22Rv1 (cell line): ENCODE measurements around the gene FOXP4.

Experiments
- H3K27ac ChIP-seq: fragments of 450-650 bp; 2 replicates; pipeline ENCODE4 v1.5.1; 2017
- ZFX ChIP-seq: fragments of 450-650 bp; IDR thresholded peaks from 2 replicates; pipeline ENCODE4 v1.6.1; 2017; ENCODE audit warnings: antibody characterized with exemption, borderline replicate concordance
- TF ChIP-seq, protein P1 (sequence below): fragments of 450-650 bp; IDR thresholded peaks from 2 replicates; pipeline ENCODE4 v1.5.1; 2017; ENCODE audit warnings: mild to moderate bottlenecking

FOXP4 gene

DNA sequence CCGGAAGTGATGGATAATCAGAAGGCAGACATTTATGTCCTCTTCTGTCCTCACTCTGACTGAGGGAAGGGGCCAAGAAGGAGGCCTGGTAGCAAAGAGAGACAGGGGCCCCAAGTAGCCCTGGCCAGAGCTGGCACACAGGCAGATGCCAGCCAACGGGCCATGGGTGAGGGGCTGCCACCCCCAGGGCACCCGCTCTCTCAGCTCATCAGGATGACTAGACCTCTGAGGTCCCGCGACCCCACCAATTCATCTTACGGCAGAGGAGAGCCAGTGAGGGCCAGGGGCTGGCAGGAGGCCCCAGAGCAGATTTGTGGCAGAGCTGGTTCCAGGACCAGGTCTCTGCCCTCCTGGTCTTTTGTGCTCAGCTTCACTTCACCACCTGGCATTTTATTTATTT lies 49.0 kb downstream of the FOXP4 start:
- TF ChIP-seq, protein P1, sequence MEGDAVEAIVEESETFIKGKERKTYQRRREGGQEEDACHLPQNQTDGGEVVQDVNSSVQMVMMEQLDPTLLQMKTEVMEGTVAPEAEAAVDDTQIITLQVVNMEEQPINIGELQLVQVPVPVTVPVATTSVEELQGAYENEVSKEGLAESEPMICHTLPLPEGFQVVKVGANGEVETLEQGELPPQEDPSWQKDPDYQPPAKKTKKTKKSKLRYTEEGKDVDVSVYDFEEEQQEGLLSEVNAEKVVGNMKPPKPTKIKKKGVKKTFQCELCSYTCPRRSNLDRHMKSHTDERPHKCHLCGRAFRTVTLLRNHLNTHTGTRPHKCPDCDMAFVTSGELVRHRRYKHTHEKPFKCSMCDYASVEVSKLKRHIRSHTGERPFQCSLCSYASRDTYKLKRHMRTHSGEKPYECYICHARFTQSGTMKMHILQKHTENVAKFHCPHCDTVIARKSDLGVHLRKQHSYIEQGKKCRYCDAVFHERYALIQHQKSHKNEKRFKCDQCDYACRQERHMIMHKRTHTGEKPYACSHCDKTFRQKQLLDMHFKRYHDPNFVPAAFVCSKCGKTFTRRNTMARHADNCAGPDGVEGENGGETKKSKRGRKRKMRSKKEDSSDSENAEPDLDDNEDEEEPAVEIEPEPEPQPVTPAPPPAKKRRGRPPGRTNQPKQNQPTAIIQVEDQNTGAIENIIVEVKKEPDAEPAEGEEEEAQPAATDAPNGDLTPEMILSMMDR = no peak
- TF ChIP-seq ZFX = no peak
- no peak overlapping the region for H3K27ac ChIP-seq

DNA sequence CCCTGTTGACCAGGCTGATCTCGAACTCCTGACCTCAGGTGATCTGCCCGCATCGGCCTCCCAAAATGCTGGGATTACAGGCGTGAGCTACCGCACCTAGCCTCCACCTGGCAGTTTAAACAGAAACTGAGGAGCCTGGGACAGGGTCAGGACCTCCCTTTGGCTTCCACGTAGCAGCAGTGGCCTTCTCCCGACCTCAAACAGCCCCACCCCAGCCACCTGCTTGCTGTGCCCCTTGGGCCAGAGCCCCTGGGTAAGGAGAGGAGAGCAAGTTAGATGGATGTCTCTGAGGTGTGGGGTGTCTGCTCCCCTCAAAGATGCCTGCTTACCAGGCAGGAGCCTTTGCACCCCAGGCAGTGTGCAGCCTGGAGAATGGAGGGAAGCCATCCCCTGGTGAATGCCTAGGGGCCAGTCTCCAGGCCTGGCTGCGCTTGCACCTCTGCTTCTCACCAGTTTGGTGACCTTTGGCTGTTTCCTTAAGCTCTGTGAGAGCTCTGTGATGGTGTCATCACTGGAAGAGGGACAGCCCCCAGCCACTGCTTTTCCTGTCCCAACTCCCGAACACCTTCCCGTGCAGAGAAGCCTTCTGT lies 50.0 kb downstream of the FOXP4 start:
- no peak overlapping the region for H3K27ac ChIP-seq
- TF ChIP-seq ZFX = no peak
- TF ChIP-seq, protein P1 = no peak

DNA sequence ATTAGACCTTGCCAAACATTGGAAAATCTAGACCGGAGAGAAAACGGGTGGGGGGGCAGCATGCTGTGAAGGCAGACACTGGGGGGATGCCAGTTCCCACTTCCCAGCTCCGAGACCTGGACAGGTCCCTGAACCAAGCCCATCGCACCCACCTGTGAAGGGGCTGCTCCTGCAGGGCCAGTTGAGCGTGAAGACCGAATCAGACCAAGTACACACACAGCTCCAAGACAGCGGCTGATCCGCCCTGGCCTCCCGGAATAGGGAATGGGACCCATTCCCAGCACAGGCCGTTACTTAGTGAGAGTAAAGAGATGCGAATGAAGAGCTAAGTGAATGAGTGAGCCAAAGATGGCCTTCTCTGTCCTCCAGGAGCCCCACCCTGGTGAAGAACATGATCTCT lies 50.6 kb downstream of the FOXP4 start:
- TF ChIP-seq, protein P1 = no peak

DNA sequence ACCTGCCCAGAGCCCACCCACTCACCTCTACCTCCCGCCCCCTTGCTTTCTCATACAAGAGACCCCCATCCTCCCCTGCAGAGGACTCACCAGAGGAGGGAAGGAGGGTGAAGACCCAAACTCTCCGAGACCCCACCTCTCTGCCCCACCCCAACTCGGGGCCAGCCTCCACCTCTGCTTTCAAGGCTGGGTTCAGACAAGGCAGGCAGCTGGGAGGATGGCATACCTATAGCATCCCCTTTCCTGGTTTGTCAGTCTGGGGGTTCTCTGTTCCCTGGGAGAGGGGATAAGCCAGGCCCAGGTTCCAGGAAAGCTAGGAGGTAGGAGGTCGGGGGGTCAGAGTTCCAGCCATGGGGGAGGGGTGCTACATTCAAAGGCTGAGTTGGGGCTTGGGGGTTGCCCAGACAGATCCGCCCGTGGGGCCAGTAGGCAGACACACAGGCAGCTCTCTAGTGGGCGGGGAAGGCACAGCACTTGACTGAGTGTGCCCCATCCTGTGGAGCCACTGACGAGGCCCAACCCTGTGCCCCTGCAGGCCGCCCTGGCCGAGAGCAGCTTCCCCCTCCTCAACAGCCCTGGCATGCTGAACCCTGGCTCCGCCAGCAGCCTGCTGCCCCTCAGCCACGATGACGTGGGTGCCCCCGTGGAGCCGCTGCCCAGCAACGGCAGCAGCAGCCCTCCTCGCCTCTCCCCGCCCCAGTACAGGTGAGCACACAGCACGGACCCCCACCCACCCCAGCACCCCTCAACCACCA lies 51.2 kb downstream of the FOXP4 start:
- no peak overlapping the region for H3K27ac ChIP-seq
- TF ChIP-seq, protein P1 = no peak
- TF ChIP-seq ZFX = no peak

More for the DNA sequence above, 50.6 kb downstream of the FOXP4 start:
- H3K27ac ChIP-seq = no peak overlapping the region

DNA sequence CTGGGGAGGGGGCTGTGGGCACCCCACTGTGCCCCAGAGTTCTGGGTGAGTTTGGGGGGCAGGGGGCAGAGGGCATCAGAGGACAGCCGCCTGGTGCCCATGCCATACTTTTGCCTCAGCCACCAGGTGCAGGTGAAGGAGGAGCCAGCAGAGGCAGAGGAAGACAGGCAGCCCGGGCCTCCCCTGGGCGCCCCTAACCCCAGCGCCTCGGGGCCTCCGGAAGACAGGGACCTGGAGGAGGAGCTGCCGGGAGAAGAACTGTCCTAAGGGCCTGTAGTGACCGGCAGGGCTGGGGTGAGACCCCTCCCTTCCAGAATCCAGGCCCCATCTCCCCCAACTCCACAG lies 52.5 kb downstream of the FOXP4 start:
- no peak overlapping the region for H3K27ac ChIP-seq
- no peak for TF ChIP-seq ZFX
- TF ChIP-seq, protein P1 = no peak

DNA sequence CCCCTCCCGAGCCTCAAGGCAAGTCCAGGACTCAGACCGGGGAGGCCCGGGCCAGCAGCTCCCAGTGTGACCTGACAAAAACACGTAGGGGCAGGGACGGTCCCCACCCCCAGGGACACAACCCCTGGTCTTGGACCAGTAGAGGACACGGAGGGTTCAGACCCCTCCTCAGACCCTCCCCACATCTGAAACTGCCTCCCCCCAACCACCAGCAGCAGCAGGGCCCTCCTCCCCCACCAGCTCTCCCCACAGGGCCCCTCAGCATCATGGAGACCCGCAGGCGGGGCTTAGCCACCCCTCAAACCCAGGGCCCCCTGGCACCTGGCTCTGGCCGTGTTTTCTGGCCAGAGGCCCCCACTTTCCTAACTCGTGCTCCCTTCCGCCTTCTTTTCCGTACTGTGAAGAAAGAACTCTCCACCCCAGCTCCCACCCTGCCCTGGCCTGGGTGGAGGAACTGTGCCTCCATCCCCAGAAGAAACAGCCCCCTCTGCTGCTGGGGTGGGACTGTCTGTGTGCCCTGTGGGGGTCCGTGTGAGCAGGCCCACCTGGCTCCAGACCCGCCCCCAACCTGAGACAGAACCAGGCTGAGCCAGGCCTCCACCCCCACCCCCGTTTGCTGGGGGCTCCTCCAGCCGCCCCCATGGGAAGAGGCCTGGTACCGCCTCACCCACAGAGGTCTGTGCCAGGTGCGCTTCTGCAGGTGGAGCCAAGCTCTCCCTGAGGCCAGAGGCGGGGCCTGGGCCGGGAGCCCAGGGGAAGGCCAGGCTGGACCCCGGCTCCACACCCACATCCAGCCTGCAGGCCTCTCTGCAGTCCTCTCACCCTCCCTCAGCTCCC lies 53.1 kb downstream of the FOXP4 start:
- no peak overlapping the region for H3K27ac ChIP-seq
- TF ChIP-seq, protein P1 = no peak
- TF ChIP-seq ZFX = no peak
